ENCODE measurements around the gene GET3.
"Not testable (repeated sequence)": the region's sequence is repeated elsewhere in the genome, so short reads cannot be mapped to it uniquely, and the experiment has no call there.

GET3 gene

DNA sequence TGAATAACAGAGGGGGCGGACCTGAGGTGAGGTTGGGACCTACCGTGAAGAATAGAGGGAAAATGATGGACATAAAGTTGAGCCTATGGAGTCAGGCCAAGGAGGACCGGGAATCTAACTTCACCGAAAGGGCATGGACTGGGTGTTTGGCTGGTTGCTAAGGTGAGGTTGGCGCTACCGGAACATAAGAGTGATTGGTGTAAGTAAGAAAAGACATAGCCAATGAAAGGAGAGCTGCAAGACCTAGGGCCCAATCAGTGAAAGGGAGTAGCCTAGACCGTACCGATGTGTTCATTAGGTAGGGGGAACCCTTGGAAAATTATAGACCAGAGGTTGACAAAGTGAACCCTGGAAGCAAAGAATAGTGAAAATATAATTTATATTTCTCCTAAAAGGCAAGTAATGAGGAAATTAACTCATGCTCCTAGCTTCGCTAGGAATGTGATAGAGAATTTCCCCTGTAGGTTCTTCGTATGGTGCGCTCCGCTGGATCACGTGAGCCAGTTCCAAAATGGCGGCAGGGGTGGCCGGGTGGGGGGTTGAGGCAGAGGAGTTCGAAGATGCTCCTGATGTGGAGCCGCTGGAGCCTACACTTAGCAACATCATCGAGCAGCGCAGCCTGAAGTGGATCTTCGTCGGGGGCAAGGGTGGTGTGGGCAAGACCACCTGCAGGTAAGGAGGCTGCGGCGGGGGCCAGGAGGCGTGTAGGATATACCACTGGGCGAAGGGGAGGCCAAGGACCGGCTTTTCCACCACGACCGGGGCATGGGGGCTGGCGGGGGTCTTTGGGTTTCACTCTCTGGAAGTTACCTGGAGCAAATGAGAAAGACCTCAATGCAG lies at the start of gene GET3:
GET3 (plus strand) TSS at position 503 of the 840 bp plus-strand sequence; CDS start at position 512, 9 bp downstream.
- DNase-seq, result peak; percentile 81

DNA sequence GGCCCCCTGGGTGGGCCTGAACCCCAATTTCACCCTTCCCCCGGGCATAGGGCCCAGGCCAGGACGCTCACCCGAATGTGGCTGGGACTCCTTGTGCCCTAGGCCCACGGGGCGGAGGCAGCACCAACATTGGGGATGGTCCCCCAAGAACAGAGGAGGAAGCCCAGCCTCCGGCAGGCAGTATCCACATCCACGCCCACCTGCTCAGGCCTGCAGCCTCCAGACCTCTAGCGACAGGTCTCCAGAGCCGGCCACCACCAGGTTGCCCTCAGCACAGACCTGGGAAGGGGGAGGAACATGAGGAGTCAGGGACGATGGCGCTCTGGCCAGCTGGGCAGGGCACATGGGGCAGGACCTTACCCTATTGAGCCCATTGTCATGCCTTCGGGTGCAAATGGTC lies 48.3 kb upstream of the GET3 start:
- no peak for DNase-seq

DNA sequence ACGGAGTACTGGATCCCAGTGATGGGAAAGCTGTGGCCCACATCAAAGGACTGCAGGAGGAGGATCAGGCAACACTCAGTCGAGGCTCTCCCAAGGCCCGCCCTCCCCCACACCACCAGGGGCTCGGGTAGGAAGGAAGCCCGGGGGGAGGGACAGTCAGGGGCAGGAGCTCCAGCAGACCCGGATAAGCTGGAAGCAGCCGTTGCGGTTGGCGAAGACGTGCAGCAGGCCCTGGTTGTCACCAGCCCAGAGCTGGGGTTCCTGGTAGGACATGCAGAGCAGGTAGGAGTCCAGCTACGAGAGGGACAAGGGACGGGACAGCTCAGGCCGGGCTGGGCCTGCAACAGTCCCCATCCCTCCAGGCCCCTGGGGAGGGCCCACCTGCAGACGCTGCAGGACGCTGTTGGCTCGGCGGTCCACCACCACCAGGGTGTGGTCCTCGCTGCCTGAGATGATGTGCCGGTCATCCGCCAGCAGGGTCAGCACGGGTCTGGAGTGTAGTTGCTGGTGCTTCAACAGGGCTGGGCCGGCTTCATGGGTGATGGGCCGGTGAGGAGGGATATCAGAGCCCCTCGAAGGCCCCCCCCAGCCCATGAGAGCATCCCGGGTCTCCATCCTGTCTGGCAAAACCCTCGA lies 47.6 kb upstream of the GET3 start:
- DNase-seq, result no peak

DNA sequence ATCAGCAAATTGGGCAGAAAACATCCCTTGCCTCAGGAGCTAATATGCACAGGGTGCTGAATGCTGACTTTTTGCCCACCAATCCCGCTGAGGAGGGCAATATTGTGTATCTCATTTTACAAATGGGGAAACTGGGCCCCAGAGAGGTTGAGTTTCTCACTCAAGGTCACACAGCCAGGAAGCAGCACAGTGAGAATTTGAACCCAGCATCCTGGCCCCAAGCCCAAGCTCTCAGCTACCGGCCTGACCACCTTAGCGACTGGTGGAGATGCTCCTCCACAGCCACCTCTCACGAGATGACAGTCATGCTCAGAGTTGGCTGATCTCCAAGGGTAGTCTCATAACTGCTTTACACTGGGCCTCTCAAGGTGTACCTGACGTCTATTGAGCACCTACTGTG lies 44.3 kb upstream of the GET3 start:
- DNase-seq, result no peak

DNA sequence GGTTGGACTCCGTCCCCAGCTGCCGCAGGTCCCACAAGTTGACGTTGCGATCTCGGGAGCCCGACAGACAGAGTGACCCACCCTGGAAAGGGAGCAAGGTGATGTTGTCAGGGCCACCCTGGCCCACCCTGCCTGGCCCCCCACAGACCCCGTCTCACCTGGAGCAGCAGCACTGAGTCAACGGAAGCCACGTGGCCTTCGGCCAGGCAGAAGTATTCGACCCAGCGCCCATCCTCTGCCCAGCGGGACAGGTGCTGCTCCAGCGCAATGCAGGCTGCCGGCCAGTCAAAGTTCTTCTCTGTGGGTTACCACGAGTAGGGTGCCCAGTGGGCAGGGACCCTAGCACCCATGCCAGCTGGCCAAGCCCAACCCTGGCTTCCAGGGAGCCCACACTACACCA lies 42.7 kb upstream of the GET3 start:
- no peak for DNase-seq

DNA sequence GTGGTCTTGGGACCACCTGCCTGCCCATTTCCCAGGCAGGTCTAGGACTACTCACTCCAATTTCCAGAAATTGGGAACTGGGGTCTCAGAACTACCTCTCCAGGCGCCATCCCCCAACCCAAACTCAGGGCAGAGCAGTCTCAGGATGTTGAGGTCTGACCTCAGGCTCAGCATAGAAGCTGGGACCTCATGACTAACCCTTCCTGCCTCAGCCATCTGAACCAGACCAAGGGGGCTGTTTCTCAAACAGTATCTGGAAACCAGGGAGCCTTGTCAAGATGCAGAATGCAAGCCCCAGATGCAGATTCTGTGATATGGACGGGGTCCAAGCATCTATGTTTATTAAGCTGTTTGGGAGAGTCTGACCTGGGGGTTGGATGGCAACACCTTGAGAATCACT lies 42.2 kb upstream of the GET3 start:
- DNase-seq, result no peak

DNA sequence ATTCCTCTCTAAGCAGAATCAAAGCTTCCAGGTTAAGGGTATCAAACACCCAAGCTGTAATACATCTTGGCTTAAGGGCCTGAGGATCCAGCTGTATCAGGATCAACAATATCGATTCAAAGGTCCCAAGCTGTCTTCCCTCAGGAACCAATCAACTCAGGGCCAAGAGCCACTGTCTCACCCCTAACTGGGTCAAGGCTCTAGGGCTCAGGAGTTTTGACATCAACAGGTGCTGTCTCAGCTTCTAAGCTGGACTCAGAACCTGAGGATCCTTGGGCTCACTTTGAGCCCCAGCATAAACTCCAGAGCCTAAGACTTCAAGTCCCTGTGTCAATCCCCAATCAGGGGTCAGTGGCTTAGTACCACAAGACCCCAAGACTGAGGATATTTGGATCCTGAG lies 41.8 kb upstream of the GET3 start:
- DNase-seq, result no peak

DNA sequence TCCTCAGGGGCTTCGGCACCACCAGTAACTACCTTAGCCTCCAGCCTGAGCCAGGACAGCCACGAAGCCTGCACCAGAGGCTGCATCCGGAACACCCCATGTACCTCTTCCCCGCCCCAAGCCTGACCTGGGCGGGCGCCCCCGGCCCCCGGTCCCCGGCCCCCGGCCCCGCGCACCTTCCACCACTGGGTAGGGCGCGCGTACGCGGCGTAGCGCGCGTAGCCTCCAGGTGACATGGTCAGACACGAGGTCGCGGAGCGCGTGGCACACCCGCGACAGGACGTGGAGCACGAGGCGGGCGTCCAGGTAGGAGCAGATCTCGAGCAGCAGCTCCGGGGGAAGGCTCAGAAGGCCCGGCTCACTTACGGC lies 41.3 kb upstream of the GET3 start:
- DNase-seq, result no peak

DNA sequence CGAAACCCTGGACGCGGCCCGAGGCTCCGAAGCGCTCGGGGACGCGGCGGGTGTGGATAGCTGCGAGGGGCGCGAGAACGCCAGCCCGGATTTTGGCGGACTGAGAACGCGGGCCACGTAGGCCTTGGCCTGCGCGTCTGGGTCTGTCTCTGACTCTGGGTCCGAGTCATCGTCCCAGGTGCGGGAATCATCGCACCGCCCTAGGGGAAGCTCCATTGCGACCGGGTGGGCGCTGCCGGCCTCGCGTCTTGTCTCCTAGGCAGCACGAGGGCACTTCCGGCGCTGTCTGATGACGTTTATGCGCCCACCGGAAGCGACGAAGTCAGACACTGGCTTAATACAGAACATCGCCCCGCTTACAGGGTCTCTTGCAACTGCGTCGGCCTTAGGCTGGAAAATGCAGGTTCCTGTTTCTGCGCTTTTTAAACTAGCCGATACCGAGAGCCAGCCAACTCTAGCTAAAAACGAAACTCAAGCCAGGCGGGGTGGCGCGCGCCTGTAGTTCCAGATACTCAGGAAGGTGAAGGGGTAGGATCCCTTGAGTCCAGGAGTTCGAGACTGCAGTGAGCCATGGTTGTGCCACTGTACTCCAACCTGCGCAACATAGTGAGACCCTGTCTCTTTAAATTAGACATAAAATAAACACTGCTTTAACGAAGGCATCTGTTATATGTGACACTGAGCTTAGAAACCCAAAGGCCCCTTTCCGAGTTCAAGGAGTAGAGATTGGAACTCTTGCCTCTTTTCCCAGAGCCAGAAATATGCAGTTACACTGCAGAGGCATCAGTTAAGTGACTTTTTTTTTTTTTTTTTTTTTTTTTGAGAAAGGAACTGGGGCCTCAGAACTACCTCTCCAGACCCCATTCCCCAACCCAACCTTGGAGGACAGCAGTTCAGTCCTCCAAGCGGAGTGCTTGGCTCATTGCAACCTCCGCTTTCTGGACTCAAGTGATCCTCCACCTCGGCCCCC lies 40.6 kb upstream of the GET3 start, which contains the start of gene FBXW9:
FBXW9 (minus strand) TSS at position 266 of the 970 bp plus-strand sequence; CDS start at position 216, 50 bp downstream.
- DNase-seq, result peak; percentile 96

DNA sequence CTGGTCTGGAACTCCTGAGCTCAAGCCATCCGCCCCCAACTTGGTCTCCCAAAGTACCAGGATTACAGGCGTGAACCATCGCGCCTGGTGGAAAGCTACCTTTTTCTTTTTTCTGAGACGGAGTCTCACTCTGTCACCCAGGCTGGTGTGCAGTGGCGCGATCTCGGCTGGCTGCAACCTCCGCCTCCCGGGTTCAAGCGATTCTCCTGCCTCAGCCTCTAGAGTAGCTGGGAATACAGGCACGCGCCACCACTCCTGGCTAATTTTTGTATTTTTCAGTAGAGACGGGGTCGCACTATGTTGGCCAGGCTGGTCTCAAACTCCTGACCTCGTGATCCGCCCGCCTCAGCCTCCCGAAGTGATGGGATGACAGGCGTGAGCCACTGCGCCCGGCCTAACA lies 39.9 kb upstream of the GET3 start:
- DNase-seq, result not testable (repeated sequence)

DNA sequence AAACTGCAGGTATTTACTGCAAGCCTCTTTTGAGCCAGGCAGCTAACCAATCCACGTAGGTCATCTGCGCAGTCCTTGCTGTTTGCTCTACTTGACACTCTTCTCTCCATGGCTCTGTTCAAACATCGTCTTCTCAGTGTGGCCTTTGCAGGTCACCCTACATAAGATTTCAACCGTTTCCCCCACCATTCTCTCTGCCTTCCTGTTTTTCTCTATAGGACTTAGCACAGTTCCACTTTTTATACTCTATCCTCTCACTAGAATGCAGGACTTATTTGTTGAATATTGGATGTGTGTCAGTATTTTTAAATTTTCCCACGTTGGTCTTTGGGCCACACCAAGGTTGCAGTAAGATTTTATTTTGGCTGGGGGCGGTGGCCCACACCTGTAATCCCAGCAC lies 39.2 kb upstream of the GET3 start:
- no peak for DNase-seq

DNA sequence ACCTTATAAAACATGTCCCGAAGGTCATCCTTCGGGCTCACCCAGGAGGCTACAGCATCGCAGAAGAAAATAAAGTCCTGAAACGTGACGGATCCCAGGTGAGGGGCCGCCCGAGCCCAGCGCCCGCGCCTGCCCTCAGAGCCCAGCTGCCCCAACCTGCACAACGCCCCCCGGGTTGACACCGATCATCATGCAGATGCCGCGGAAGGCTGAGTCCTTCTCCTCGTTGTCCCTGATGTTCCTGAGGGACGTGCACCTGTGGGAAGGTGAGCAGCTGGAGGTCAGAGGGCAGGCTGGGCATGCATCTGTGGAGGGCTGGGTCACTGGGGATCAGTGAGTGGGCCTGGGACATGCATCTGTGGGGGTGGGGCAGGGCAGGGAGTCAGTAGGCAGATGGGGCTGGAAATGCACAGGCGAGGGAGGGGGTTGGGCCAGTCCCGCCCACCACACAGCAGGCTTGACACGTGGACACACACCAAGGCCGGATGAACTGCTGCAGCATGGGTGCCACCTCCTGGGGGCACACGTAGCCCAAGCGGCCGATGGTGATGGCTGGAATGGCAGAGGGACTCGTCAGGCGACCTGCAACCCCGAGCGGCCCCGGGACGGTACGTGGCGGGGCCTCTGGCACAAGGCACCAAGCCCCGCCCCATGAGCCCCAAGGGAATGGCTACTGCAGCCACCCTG lies 35.6 kb upstream of the GET3 start:
- no peak for DNase-seq

DNA sequence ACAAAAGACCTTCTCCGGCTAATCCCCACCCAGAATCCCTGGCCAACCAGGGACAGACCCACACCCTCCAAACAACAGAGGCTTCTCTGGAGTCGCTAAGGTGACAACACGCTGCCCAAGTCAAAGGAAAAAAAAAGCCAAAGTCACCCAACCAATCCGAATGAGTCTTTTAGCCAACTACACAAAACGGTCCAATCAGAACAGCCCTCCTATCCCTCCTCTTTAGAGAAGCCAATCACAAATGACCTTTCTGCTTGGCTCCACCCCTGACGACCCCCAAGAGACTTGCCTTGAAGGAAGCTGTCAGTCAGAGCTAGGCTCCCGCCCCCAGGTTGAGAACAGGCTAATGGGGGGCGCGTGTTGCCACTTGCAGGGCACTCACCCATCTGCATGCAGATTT lies 34.3 kb upstream of the GET3 start:
- no peak for DNase-seq

DNA sequence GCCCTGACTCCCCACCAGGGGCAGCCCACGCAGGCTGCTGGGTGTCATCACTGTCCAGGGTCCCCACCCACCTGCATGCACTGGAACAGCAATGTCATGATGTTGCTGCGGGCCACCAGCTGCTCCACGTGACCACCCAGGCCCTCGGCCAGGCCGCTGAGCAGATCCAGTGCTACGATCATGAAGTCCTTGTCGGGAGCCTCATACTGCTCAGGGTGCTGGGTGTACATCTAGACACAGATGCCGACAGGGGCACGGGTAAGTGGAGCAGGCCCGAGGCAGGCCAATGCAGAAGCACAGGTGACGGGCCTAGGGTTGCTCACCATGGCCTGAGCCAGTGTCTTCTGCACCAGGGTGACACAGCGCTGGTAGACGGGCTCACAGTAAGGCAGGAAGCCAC lies 32.1 kb upstream of the GET3 start:
- DNase-seq, result no peak

DNA sequence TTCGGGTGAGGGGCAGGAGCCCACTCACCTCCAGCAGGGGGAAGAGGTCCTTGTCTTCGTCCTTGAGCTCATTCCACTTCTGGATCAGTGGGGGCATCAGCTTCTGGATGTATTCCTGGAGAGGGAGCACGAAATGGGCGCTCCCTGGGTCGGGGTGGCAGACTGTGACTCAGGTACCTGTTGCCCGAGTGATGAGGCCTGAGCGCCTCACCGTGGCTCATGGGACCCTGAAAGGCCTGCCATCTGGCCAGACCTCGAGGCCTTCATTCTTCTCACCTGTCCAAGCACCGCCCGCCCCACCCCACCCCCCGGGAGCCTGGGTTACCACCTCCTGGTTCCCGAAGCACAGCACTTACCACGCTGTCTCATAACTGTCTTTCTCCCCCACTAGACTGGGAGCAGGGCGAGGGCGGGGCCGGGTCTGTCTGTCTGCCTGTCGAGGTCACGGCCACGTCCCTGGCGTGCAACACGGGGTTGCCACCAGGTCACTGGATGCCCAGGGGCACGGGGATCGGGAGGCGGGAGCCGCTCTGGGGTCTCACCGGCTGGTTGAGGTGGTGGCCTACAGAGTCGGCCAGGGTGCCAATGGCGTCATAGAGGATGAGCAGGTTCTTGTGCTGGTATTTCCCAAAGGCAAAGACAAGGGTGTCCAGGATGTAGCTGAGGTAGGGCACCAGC lies 31.5 kb upstream of the GET3 start:
- no peak for DNase-seq

DNA sequence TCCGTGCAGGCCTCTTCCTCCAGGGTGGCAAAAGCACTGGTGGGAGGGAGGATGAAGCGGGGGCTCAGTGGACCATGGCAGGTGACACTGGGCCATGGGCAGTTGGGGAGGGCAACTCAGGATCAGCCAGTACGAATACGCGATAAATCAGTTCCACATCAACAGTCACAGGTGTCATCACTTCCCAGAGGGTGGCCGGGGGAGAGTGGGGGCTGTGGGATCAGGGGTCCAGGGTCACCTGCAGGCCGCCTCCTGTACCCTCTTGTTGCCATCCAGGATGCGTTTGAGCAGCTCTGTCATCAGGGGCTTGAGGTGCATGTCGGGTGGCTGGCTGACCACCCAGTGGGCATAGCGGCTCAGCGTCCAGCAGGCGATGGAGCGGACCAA lies 31.0 kb upstream of the GET3 start:
- no peak for DNase-seq

DNA sequence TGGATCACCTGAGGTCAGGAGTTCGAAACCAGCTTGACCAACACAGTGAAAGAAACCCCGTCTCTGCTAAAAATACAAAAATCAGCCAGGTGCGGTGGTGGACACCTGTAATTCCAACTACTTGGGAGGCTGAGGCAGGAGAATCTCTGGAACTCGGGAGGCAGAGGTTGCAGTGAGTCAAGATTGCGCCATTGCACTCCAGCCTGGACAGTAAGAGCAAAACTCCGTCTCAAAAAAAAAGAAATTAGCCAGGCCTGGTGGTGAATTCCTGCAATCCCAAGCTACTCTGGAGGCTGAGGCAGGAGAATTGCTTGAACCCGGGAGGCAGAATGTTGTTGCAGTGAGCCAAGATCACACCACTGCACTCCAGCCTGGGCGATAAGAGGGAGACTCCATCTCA lies 28.7 kb upstream of the GET3 start:
- DNase-seq, result no peak

DNA sequence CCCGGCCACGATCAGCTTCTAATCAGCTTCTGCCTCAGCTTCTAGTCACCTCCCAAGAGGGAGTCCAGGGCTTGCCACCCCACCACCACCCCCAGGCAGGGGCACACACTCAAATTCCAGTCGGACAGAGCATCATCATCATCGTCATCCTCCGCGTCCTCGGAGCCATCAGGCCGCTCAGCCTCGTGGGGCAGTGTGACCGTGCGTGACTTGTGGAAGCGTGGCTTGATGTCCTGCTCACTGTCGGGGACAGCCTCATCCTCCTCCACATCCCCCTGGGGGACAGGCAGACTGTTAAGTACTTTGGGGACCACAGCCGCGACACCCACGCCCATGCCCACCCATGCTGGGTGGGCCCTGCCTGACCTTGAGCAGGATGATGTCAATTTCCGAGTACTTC lies 26.1 kb upstream of the GET3 start:
- no peak for DNase-seq

DNA sequence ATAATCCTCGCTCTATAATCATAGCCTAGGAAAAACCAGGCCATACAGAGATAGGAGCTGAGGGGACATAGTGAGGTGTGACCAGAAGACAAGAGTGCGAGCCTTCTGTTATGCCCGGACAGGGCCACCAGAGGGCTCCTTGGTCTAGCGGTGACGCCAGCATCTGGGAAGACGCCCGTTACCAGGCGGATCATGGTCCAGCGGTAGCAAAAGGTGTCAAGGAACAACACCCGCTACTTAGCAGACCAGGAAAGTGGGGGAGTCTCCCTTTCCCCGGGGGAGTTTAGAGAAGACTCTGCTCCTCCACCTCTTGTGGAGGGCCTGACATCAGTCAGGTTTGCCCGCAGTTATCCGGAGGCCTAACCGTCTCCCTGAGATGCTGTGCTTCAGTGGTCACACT lies 25.2 kb upstream of the GET3 start:
- not testable (repeated sequence) for DNase-seq

DNA sequence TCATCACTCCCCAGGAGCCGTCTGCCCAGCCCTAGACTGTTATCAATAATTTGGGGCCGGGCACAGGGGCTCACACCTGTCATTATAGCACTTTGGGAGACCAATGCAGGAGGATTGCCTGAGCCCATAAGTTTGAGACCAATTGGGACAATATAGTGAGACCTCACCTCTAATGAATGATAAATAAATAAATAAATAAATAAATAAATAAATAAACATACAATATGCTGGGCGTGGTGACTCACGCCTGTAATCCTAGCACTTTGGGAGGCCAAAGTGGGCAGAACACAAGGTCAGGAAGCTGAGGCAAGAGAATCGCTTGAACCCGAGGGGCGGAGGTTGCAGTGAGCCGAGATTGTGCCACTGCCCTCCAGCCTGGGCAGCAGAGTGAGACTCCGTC lies 24.0 kb upstream of the GET3 start:
- DNase-seq, result not testable (repeated sequence)

DNA sequence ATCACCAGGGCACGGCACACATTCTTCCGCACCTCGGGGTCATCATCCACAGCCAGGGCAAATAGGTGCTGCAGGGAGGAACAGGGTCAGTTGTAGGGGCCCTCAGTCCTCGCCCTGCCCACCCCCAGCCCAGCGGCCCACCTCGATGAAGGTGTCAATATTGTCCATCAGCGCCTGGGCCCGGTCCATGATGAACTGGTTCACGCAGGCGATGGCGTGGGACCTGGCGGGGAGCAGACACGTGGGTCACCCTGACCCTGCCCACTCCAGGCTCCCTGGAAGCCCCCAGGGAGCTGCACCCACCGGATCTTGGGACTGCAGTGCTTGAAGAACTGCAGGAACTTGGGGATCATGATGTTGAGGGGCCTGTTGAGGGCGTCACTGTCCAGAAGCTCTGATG lies 22.2 kb upstream of the GET3 start:
- DNase-seq, result no peak

DNA sequence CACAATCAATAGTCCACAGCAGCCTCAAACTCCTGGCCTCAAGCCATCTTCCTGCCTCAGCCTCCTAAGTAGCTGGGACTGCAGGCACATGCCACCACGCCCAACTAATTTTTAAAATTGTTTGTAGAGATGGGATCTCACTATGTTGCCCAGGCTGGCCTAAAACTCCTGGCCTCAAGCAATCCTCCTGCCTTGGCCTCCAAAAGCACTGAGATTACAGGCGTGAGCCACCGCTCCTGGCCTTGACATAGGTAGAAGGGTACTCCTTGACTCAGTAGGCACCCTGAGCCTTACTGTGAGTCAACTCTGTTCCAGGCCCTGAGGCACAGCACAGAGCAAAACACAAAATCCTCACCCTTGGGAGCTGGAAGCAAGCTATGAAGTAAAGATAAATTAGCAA lies 21.4 kb upstream of the GET3 start:
- no peak for DNase-seq
